ENCODE results near the gene SLIT3.

GRCh38 chr5:168984135-168984675 is 316.7 kb downstream of the SLIT3 start:
- TF ChIP-seq, protein P1, sequence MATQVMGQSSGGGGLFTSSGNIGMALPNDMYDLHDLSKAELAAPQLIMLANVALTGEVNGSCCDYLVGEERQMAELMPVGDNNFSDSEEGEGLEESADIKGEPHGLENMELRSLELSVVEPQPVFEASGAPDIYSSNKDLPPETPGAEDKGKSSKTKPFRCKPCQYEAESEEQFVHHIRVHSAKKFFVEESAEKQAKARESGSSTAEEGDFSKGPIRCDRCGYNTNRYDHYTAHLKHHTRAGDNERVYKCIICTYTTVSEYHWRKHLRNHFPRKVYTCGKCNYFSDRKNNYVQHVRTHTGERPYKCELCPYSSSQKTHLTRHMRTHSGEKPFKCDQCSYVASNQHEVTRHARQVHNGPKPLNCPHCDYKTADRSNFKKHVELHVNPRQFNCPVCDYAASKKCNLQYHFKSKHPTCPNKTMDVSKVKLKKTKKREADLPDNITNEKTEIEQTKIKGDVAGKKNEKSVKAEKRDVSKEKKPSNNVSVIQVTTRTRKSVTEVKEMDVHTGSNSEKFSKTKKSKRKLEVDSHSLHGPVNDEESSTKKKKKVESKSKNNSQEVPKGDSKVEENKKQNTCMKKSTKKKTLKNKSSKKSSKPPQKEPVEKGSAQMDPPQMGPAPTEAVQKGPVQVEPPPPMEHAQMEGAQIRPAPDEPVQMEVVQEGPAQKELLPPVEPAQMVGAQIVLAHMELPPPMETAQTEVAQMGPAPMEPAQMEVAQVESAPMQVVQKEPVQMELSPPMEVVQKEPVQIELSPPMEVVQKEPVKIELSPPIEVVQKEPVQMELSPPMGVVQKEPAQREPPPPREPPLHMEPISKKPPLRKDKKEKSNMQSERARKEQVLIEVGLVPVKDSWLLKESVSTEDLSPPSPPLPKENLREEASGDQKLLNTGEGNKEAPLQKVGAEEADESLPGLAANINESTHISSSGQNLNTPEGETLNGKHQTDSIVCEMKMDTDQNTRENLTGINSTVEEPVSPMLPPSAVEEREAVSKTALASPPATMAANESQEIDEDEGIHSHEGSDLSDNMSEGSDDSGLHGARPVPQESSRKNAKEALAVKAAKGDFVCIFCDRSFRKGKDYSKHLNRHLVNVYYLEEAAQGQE (IDR thresholded peaks at IDR 0.05; ENCODE audit: unreplicated experiment): no peak
- TF ChIP-seq EZH2phosphoT487 (IDR thresholded peaks at IDR 0.05; ENCODE audit: unreplicated experiment) (no peak), JUNB (IDR thresholded peaks at IDR 0.05; ENCODE audit: unreplicated experiment) (no peak), POLR2AphosphoS5 (IDR thresholded peaks at IDR 0.05; ENCODE audit: low read depth) (no peak), EZH2 (IDR thresholded peaks at IDR 0.05; ENCODE audit: low read depth, unreplicated experiment) (no peak), ZNF114 (CRISPR knock-in tag; IDR thresholded peaks at IDR 0.05) (no peak), CREB1 (CRISPR knock-in tag; IDR thresholded peaks at IDR 0.05; ENCODE audit: low read depth) (no peak), NANOG (IDR thresholded peaks at IDR 0.05; ENCODE audit: borderline replicate concordance) (0 out of 2 replicates have a peak, but pooled peaks have one; percentile 5), STAT1 (IDR thresholded peaks at IDR 0.05; ENCODE audit: unreplicated experiment) (no peak), ZNF462 (CRISPR knock-in tag; IDR thresholded peaks at IDR 0.05) (no peak)
- TF ChIP-seq, protein P2, sequence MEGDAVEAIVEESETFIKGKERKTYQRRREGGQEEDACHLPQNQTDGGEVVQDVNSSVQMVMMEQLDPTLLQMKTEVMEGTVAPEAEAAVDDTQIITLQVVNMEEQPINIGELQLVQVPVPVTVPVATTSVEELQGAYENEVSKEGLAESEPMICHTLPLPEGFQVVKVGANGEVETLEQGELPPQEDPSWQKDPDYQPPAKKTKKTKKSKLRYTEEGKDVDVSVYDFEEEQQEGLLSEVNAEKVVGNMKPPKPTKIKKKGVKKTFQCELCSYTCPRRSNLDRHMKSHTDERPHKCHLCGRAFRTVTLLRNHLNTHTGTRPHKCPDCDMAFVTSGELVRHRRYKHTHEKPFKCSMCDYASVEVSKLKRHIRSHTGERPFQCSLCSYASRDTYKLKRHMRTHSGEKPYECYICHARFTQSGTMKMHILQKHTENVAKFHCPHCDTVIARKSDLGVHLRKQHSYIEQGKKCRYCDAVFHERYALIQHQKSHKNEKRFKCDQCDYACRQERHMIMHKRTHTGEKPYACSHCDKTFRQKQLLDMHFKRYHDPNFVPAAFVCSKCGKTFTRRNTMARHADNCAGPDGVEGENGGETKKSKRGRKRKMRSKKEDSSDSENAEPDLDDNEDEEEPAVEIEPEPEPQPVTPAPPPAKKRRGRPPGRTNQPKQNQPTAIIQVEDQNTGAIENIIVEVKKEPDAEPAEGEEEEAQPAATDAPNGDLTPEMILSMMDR (conservative IDR thresholded peaks at IDR 0.05; ENCODE audit: low read depth in 2 of 2): no peak

Measured in GM23338 (cell line).